IMR-90 (cell line): ENCODE data around the gene ADCY1. TPM values are rescaled to one million over a fixed set of nuclear protein-coding genes. Genes with fewer than 3 reads are reported as not detected.

Experiments used
- ATAC-seq: fragments of 200-7000 bp; cut with Tn5 transposase; 2 replicates; pipeline ENCODE4 v1.9.1; 2020; ENCODE audit warnings: low read depth, mild to moderate bottlenecking, moderate library complexity
- BruUV-seq: library from RNA; stranded (reverse); fragments of 400-500 nt; replicated peaks from 2 replicates; lab custom pipeline; 2021; lab: Mats Ljungman, UMichigan
- CTCF ChIA-PET: fragments of 300-600 bp; formaldehyde crosslinking; extraction: SDS; loops from one replicate; lab custom pipeline; 2021; ENCODE audit warnings: antibody characterized with exemption; lab: Yijun Ruan, JAX
- POLR2A ChIA-PET: fragments of 300-600 bp; sonication (Branson Sonifier 250); formaldehyde crosslinking; loops from one replicate; lab custom pipeline; 2022; ENCODE audit warnings: antibody characterized with exemption; ENCODE audit not compliant: unreplicated experiment; lab: Charles Lee
- DNase-seq: peaks from one replicate; pipeline ENCODE4 v3.0.0; 2013
- H2AFZ ChIP-seq: replicated peaks from 2 replicates; pipeline ENCODE3; 2013; ENCODE audit warnings: low read length, mild to moderate bottlenecking; ENCODE audit not compliant: poor library complexity
- H2AK5ac ChIP-seq: 2 replicates; pipeline ENCODE4 v1.6.1; 2013; ENCODE audit warnings: low read depth, low read length, inconsistent platforms
- H2AK9ac ChIP-seq: replicated peaks from 2 replicates; pipeline ENCODE3; 2013; ENCODE audit warnings: mild to moderate bottlenecking, low read depth, low read length, moderate library complexity; ENCODE audit not compliant: poor library complexity
- H2BK120ac ChIP-seq: 2 replicates; pipeline ENCODE4 v1.6.1; 2013; ENCODE audit warnings: low read depth, low read length, inconsistent platforms
- H2BK15ac ChIP-seq: 3 replicates; pipeline ENCODE4 v1.6.1; 2013; ENCODE audit warnings: low read depth, low read length, inconsistent platforms
- H2BK20ac ChIP-seq: 2 replicates; pipeline ENCODE4 v1.6.1; 2013; ENCODE audit warnings: low read depth, mild to moderate bottlenecking, inconsistent platforms, low read length, moderate library complexity
- H2BK5ac ChIP-seq: 2 replicates; pipeline ENCODE4 v1.6.1; 2013; ENCODE audit warnings: mild to moderate bottlenecking, low read depth, low read length, inconsistent platforms; ENCODE audit not compliant: poor library complexity, severe bottlenecking
- H3K14ac ChIP-seq: replicated peaks from 2 replicates; pipeline ENCODE4 v1.6.1; 2013; ENCODE audit warnings: low read depth, low read length, inconsistent platforms
- H3K18ac ChIP-seq: 2 replicates; pipeline ENCODE4 v1.6.1; 2013; ENCODE audit warnings: low read depth, low read length, control low read depth
- H3K23ac ChIP-seq: 2 replicates; pipeline ENCODE4 v1.6.1; 2013; ENCODE audit warnings: low read depth, low read length, inconsistent platforms
- H3K27ac ChIP-seq: 2 replicates; pipeline ENCODE4 v1.5.1; 2013; ENCODE audit warnings: mild to moderate bottlenecking, control low read depth, low read length; ENCODE audit not compliant: insufficient read depth
- H3K27me3 ChIP-seq: 2 replicates; pipeline ENCODE4 v1.6.1; 2013; ENCODE audit warnings: low read length; ENCODE audit not compliant: control insufficient read depth, insufficient read depth
- H3K36me3 ChIP-seq: 2 replicates; pipeline ENCODE4 v1.6.1; 2013; ENCODE audit warnings: low read length, mixed read lengths; ENCODE audit not compliant: control insufficient read depth, insufficient read depth
- H3K4ac ChIP-seq: 2 replicates; pipeline ENCODE4 v1.6.1; 2013; ENCODE audit warnings: low read depth, low read length, inconsistent platforms
- H3K4me1 ChIP-seq: 2 replicates; pipeline ENCODE4 v1.6.1; 2013; ENCODE audit warnings: low read length, mixed read lengths; ENCODE audit not compliant: control insufficient read depth, insufficient read depth
- H3K4me2 ChIP-seq: 2 replicates; pipeline ENCODE4 v1.6.1; 2013; ENCODE audit warnings: low read depth, mild to moderate bottlenecking, control low read depth, low read length, moderate library complexity
- H3K4me3 ChIP-seq: 2 replicates; pipeline ENCODE4 v1.5.1; 2013; ENCODE audit warnings: low read depth, mild to moderate bottlenecking, control low read depth, low read length, moderate library complexity; ENCODE audit not compliant: insufficient read depth
- H3K56ac ChIP-seq: 2 replicates; pipeline ENCODE4 v1.6.1; 2013; ENCODE audit warnings: low read length, inconsistent platforms; ENCODE audit not compliant: insufficient read depth; ENCODE audit errors: extremely low read depth
- H3K79me1 ChIP-seq, 2 experiments: 2 replicates each; pipeline ENCODE4 v1.6.1; 2013; ENCODE audit warnings: low read length in 2 of 2, inconsistent platforms in 1 of 2, low read depth in 1 of 2
- H3K9ac ChIP-seq: 2 replicates; pipeline ENCODE4 v1.6.1; 2013; ENCODE audit warnings: low read depth, low read length, control low read depth
- H3K9me1 ChIP-seq: 2 replicates; pipeline ENCODE4 v1.6.1; 2013; ENCODE audit warnings: low read length, inconsistent platforms; ENCODE audit not compliant: insufficient read depth
- H3K9me3 ChIP-seq: 2 replicates; pipeline ENCODE4 v1.6.1; 2013; ENCODE audit warnings: low read length; ENCODE audit not compliant: control insufficient read depth, insufficient read depth
- H4K20me1 ChIP-seq: 2 replicates; pipeline ENCODE4 v1.6.1; 2013; ENCODE audit warnings: low read length, inconsistent platforms; ENCODE audit not compliant: insufficient read depth
- H4K5ac ChIP-seq: 2 replicates; pipeline ENCODE4 v1.6.1; 2013; ENCODE audit warnings: mild to moderate bottlenecking, low read depth, low read length, control low read depth
- H4K8ac ChIP-seq, 2 experiments: 2 replicates each; pipeline ENCODE4 v1.6.1; 2013; ENCODE audit warnings: low read depth in 2 of 2, low read length in 2 of 2, control low read depth in 1 of 2, inconsistent platforms in 1 of 2
- H4K91ac ChIP-seq: 2 replicates; pipeline ENCODE4 v1.6.1; 2013; ENCODE audit warnings: low read depth, low read length, inconsistent platforms; ENCODE audit not compliant: insufficient read depth
- BHLHE40 ChIP-seq: fragments of 150-350 bp; IDR thresholded peaks from 2 replicates; pipeline ENCODE4 v1.6.1; 2016; ENCODE audit warnings: mild to moderate bottlenecking, low read depth, low read length
- CEBPB ChIP-seq: IDR thresholded peaks from 2 replicates; pipeline ENCODE4 v1.6.1; 2012; ENCODE audit warnings: low read depth, low read length, improper control_type of control experiment
- CHD1 ChIP-seq: IDR thresholded peaks from 2 replicates; pipeline ENCODE4 v1.6.1; 2012; ENCODE audit warnings: low read depth, low read length, improper control_type of control experiment
- CTCF ChIP-seq: conservative IDR thresholded peaks from 2 replicates; pipeline ENCODE4 v1.5.1; 2012; ENCODE audit warnings: mild to moderate bottlenecking, low read depth, low read length, improper control_type of control experiment
- FOS ChIP-seq: fragments of 150-350 bp; IDR thresholded peaks from 2 replicates; pipeline ENCODE4 v1.6.1; 2016; ENCODE audit warnings: low read depth, low read length
- MAFK ChIP-seq: IDR thresholded peaks from 2 replicates; pipeline ENCODE4 v1.6.1; 2012; ENCODE audit warnings: low read depth, low read length, improper control_type of control experiment
- MAZ ChIP-seq: IDR thresholded peaks from 2 replicates; pipeline ENCODE4 v1.6.1; 2012; ENCODE audit warnings: low read depth, mild to moderate bottlenecking, low read length, improper control_type of control experiment, moderate library complexity, borderline replicate concordance
- MXI1 ChIP-seq: IDR thresholded peaks from 2 replicates; pipeline ENCODE4 v1.6.1; 2012; ENCODE audit warnings: low read depth, mild to moderate bottlenecking, low read length, moderate library complexity, borderline replicate concordance
- NFE2L2 ChIP-seq: fragments of 150-350 bp; IDR thresholded peaks from 2 replicates; pipeline ENCODE4 v1.6.1; 2016; ENCODE audit warnings: low read depth, mild to moderate bottlenecking, low read length
- POLR2A ChIP-seq: IDR thresholded peaks from 2 replicates; pipeline ENCODE4 v1.6.1; 2012; ENCODE audit warnings: mild to moderate bottlenecking, low read depth, low read length
- RAD21 ChIP-seq: IDR thresholded peaks from 2 replicates; pipeline ENCODE4 v1.6.1; 2012; ENCODE audit warnings: low read length, improper control_type of control experiment
- RCOR1 ChIP-seq: IDR thresholded peaks from 2 replicates; pipeline ENCODE4 v1.6.1; 2012; ENCODE audit warnings: mild to moderate bottlenecking, low read length, improper control_type of control experiment; ENCODE audit not compliant: insufficient replicate concordance
- RFX5 ChIP-seq: IDR thresholded peaks from 2 replicates; pipeline ENCODE4 v1.8.0; 2012; ENCODE audit warnings: low read depth, mild to moderate bottlenecking, low read length, moderate library complexity
- SMC3 ChIP-seq: fragments of 150-350 bp; IDR thresholded peaks from 2 replicates; pipeline ENCODE4 v1.6.1; 2016; ENCODE audit warnings: low read depth, mild to moderate bottlenecking, antibody characterized with exemption, low read length, moderate library complexity
- WGBS, 2 experiments: methylation state at CpG; one replicate each; pipeline versions ENCODE4 v1.1.5 to v1.1.7; 2013; ENCODE audit warnings: missing lambda C conversion rate in 2 of 2; ENCODE audit not compliant: insufficient read length in 1 of 2; ENCODE audit errors: extremely low coverage in 2 of 2; 5-methylcytosine and 5-hydroxymethylcytosine counted together
- dilution Hi-C: fragments of 300-500 bp; cut with HindIII; formaldehyde crosslinking; loops from one replicate; pipeline ENCODE4 v1.14.3; 2018; ENCODE audit warnings: low sequenced_read_pairs; ENCODE audit not compliant: unreplicated experiment
- in situ Hi-C: fragments of 300-500 bp; cut with MboI; formaldehyde crosslinking; loops from 3 replicates; pipeline ENCODE4 v1.14.3; 2019; ENCODE audit warnings: low sequenced_read_pairs, inconsistent platforms, mixed read lengths
- intact Hi-C: fragments of 100-400 bp; cut with micrococcal nuclease; formaldehyde crosslinking; loops from 2 replicates; pipeline ENCODE4 v1.10.0; 2022
- polyA plus RNA-seq, 3 experiments: library from polyadenylated mRNA; depleted of rRNA; stranded (reverse); fragments of >200 nt; gene quantifications; 2 replicates each; pipeline ENCODE4 v1.2.3, GENCODE V29; 2012; ENCODE audit warnings: low replicate concordance in 1 of 3
- total RNA-seq: library from RNA; depleted of rRNA; stranded (reverse); fragments of >200 nt; gene quantifications from 2 replicates; pipeline ENCODE4 v1.2.3, GENCODE V29; 2012
- TF ChIP-seq, protein P1 (sequence below): fragments of 150-350 bp; IDR thresholded peaks from 2 replicates; pipeline ENCODE4 v1.6.1; 2017; ENCODE audit warnings: mild to moderate bottlenecking, antibody characterized with exemption, low read length, low read depth
- TF ChIP-seq, protein P2 (sequence below): fragments of 150-350 bp; IDR thresholded peaks from 2 replicates; pipeline ENCODE4 v1.6.1; 2016; ENCODE audit warnings: low read depth, mild to moderate bottlenecking, low read length, moderate library complexity, borderline replicate concordance

ADCY1 gene
- total and polyA plus RNA-seq, 2 of the 4 experiments (the other 2 are of a cell fraction): 0.18 to 0.24 TPM

DNA sequence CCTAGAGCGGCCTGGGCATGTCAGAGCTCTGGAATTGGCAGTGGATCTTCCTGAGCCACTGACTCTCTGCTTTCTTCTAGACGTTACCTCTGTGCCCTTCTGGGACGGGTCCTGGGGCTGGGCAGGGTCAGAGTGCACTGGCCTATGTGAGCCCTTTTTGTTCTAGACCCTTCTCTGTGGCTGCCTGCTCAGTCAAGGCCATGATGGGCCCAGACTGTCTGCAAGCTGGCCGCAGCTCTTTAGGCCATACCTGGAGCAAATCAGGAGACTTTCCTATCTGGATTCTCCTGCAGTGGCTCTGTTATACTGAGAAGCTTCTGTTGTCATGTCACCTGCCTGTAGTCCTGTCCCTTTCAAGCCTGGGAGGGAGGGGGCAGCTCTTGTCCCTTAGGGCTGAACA lies 70.1 kb downstream of the ADCY1 start:
- CTCF ChIA-PET: no interaction called here
- H3K9me3 ChIP-seq: no peaks in the 10 kb centered on the region
- in situ Hi-C loops (no loop called here), dilution Hi-C loops (no loop called here), intact Hi-C loops (no loop called here)
- no peak overlapping the region for H3K27ac ChIP-seq
- POLR2A ChIA-PET: interaction anchor here (0.5 kb wide), 1 partner anchor 96 kb away, joined by 5 read pairs; no protein-coding TSS in a partner anchor
- H2BK15ac ChIP-seq: no peak overlapping the region
- no peak overlapping the region for H3K23ac ChIP-seq
- no peak overlapping the region for H2BK120ac ChIP-seq
- no peak overlapping the region for H4K8ac ChIP-seq
- no peak overlapping the region for H3K4me3 ChIP-seq
- H2AK5ac ChIP-seq: no peak overlapping the region
- no peak overlapping the region for H2AFZ ChIP-seq
- H3K14ac ChIP-seq: no peak overlapping the region
- H3K27me3 ChIP-seq: peaks cover 12% of the 10 kb centered on the region
- no TSS peak for BruUV-seq
- H3K56ac ChIP-seq: no peak overlapping the region
- no peaks in the 10 kb centered on the region for H3K4me1 ChIP-seq
- H3K9ac ChIP-seq: no peak overlapping the region
- H3K4ac ChIP-seq: no peak overlapping the region
- no peaks in the 10 kb centered on the region for H3K36me3 ChIP-seq
- DNase-seq (no peak), ATAC-seq (no peak)
- no peak overlapping the region for H2BK20ac ChIP-seq
- H3K18ac ChIP-seq: no peak overlapping the region
- 48% methylated on average over 3 of the region's 4 CpGs; no CpG with 5 or more reads in 1 of the 2 experiments for WGBS, 2 experiments
- no peak overlapping the region for H2BK5ac ChIP-seq
- TF ChIP-seq RCOR1: no peak
- no peak for TF ChIP-seq MAZ
- no peak for TF ChIP-seq RFX5
- TF ChIP-seq POLR2A: no peak
- no peak for TF ChIP-seq BHLHE40
- TF ChIP-seq, protein P1, sequence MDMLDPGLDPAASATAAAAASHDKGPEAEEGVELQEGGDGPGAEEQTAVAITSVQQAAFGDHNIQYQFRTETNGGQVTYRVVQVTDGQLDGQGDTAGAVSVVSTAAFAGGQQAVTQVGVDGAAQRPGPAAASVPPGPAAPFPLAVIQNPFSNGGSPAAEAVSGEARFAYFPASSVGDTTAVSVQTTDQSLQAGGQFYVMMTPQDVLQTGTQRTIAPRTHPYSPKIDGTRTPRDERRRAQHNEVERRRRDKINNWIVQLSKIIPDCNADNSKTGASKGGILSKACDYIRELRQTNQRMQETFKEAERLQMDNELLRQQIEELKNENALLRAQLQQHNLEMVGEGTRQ: no peak
- TF ChIP-seq FOS: no peak
- no peak for TF ChIP-seq CTCF
- no peak for TF ChIP-seq CHD1
- TF ChIP-seq MXI1: no peak
- no peak for TF ChIP-seq NFE2L2
- no peak for TF ChIP-seq CEBPB
- no peak for TF ChIP-seq MAFK
- TF ChIP-seq, protein P2, sequence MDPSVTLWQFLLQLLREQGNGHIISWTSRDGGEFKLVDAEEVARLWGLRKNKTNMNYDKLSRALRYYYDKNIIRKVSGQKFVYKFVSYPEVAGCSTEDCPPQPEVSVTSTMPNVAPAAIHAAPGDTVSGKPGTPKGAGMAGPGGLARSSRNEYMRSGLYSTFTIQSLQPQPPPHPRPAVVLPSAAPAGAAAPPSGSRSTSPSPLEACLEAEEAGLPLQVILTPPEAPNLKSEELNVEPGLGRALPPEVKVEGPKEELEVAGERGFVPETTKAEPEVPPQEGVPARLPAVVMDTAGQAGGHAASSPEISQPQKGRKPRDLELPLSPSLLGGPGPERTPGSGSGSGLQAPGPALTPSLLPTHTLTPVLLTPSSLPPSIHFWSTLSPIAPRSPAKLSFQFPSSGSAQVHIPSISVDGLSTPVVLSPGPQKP: no peak
- no peak for TF ChIP-seq SMC3
- no peak for TF ChIP-seq RAD21
- no peaks in the 10 kb centered on the region; the same call in 1 of the 2 replicates for H3K9me1 ChIP-seq
- no peaks in the 10 kb centered on the region for H4K20me1 ChIP-seq
- H3K79me1 ChIP-seq: no peaks in the 10 kb centered on the region
- H4K91ac ChIP-seq: no peak overlapping the region
- H3K4me2 ChIP-seq: no peak overlapping the region
- H2AK9ac ChIP-seq: no peak overlapping the region
- H4K5ac ChIP-seq: no peak overlapping the region
